Fibroblast of skin of left biceps (primary cell): ENCODE measurements around the gene RTBDN.

Source experiments
- DNase-seq, 2 experiments: peaks; one replicate each; pipeline ENCODE4 v3.0.0-alpha.2; 2013; ENCODE audit warnings: low read depth in 2 of 2

RTBDN gene

DNA sequence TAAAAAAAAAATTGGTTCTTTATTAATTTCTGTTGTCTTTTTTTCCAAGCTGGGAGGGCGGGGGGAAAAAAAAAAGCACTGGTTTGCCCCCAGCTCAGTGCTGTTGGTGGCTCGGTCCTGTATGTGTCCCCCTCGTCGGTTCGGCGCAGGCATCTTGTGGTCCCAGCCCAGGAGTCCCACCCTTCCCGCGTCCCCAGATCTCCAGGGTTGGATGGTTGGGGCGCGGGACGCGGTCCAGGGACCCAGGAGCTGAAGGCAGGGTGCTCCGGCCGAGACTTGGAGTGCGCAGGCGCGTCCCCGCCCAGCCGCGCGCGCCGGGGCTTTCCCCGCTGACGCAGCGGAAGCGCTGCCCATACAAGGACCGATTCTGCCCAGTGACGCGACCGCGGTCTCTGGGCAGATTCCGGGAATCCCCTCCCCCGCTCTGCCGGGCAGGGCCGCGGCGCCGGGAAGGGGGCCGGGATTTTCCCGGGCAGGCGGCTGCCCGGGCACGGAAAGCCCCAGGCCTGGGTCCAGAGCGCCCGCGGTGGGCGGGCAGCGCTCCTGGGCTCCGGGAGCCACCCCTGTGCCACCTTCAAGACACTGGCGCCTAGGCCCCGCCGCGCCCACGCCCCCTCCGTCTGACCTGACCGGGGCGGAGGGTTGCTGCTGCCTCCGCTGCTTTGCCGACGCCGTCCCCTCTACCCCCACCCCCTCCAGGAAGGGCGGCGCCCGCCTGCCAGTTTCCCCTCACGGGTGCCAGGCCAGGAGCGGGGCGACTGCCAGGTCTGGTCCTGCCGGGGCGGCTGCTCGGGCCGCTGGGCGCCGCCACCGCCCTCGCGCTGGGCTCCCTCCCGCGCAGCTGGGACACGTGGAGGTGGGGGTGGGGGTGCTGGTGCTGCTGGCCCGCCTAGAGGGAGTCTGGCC, 40.8 kb downstream of the RTBDN start:
- DNase-seq: peak; percentile 85 to 90

DNA sequence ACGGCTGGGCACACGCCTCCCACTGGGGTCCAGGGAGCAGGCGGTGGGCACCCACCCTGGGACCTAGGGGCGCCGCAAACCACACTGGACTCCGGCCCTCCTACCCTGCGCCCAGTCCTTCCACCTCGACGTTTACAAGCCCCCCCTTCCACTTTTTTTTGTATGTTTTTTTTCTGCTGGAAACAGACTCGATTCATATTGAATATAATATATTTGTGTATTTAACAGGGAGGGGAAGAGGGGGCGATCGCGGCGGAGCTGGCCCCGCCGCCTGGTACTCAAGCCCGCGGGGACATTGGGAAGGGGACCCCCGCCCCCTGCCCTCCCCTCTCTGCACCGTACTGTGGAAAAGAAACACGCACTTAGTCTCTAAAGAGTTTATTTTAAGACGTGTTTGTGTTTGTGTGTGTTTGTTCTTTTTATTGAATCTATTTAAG, 41.5 kb downstream of the RTBDN start:
- DNase-seq: no peak

DNA sequence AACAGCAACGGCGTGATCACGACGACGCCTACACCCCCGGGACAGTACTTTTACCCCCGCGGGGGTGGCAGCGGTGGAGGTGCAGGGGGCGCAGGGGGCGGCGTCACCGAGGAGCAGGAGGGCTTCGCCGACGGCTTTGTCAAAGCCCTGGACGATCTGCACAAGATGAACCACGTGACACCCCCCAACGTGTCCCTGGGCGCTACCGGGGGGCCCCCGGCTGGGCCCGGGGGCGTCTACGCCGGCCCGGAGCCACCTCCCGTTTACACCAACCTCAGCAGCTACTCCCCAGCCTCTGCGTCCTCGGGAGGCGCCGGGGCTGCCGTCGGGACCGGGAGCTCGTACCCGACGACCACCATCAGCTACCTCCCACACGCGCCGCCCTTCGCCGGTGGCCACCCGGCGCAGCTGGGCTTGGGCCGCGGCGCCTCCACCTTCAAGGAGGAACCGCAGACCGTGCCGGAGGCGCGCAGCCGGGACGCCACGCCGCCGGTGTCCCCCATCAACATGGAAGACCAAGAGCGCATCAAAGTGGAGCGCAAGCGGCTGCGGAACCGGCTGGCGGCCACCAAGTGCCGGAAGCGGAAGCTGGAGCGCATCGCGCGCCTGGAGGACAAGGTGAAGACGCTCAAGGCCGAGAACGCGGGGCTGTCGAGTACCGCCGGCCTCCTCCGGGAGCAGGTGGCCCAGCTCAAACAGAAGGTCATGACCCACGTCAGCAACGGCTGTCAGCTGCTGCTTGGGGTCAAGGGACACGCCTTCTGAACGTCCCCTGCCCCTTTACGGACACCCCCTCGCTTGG, 42.1 kb downstream of the RTBDN start:
- DNase-seq: no peak

DNA sequence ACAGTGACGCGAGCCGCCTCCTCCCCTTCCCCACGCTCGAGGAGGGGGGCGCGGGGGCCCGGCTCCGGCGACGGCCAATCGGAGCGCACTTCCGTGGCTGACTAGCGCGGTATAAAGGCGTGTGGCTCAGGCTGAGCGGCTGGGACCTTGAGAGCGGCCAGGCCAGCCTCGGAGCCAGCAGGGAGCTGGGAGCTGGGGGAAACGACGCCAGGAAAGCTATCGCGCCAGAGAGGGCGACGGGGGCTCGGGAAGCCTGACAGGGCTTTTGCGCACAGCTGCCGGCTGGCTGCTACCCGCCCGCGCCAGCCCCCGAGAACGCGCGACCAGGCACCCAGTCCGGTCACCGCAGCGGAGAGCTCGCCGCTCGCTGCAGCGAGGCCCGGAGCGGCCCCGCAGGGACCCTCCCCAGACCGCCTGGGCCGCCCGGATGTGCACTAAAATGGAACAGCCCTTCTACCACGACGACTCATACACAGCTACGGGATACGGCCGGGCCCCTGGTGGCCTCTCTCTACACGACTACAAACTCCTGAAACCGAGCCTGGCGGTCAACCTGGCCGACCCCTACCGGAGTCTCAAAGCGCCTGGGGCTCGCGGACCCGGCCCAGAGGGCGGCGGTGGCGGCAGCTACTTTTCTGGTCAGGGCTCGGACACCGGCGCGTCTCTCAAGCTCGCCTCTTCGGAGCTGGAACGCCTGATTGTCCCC, 42.9 kb downstream of the RTBDN start, which contains the start of gene JUNB:
TSS of gene JUNB (plus strand) at position 142 of the 706 bp plus-strand sequence. CDS start at position 428, 286 bp downstream.
- peak; percentile 92 to 94 for DNase-seq

DNA sequence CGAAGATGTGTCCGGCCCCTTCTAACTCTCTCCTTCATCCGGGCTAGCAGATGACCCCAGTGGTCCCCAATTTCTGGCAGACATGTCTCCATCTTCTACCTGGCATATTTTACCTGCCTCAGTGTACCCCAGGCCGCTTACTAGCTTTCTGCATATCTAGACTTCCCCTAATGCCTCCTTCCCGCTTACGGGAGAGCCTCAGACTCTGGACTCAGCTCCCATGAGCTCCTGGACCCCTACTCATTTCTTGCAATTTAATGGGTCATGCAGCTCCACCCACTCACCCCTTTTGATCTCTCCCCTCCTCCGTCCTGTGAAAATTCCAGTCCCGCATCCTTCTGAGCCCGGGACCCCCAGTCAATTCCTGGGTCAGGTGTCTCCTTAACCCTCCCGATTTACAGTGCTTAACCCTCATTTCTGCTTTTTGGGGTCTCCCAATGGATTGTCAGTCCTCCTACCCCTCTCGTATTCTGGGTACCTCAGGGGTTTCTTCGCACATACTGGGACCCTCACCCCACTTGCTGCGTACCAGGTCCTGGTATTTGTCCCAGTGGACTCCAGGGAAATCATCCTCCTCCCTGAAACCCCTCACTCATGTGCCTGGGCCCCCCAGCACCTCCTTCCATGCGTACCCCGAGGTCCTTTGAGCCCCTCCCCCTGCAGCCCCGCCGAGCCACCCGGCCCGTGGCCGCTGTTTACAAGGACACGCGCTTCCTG, 43.6 kb downstream of the RTBDN start:
- no peak for DNase-seq

DNA sequence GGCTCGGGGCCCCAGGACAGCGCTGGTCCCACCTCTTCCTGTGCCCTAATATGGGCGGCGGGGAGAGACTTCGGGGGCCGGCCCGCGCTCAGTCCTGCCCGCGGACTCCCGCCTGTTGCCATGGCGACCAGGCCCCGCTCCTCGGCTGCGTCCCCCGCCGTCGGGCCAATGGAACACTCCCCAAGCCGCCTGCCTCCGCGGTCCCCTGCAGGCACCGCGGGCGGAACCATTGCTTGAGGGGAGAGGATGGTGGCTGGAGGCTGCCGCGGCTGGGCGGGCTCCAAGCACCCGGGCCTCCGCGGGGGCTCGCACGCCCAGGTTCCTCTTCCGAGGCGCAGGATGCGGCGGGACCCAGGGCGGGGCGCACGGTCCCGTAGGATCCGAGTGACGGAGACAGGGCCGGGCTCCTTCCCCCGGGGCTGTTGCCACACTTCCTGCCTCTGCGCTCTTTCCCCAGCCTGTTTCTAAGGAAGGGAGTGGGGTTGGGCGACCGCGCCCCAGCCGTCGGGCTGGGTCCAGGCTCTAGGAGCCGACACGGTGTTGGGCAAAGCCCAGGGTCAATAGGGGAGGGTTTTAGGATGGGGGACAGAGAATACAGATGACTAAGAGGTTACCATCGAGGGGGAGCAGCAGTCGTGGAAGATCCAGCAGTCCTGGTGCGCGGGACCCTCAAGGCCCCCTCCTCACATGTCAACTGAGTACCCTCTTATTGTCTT, 44.3 kb downstream of the RTBDN start:
- DNase-seq: peak; percentile 95

DNA sequence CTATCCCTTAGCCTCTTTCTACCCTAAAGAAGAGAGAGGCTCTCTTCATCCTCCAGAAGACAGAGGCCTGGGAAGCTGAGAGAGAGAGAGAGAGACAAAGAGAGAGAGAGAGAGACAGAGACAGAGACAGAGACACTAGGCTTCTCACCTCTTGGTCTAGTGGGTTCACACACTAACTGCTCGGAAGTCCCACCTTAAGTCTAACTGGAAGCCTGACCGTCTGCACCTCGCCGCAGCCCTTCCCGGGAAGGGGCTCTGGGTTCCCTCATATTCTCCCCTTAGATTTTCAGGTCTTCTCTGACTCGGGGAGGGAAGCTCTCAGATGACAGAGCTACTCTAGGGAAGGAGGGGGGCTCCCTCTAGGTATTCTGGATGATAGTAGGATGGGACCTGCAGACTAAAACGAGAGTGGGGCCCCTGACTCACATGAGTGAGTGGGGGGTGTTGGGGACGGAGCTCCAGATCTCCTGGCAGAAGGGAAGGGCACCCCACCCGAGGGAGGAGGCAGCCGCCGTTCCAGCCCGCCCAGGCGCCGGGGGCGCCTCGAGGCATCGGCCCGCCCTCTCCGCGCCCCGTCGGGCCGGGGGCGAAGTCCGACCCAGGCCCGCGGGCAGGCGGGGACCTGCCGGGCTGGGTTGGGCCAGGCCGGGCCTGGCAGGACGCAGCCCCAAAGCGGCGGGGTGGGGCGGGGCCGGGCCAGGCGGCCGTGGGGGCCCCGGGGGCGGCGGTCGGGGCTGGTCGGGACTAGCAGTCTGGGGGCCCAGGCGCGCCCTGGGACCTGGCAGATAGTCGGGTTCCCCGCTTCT, 45.1 kb downstream of the RTBDN start:
- DNase-seq: no peak

DNA sequence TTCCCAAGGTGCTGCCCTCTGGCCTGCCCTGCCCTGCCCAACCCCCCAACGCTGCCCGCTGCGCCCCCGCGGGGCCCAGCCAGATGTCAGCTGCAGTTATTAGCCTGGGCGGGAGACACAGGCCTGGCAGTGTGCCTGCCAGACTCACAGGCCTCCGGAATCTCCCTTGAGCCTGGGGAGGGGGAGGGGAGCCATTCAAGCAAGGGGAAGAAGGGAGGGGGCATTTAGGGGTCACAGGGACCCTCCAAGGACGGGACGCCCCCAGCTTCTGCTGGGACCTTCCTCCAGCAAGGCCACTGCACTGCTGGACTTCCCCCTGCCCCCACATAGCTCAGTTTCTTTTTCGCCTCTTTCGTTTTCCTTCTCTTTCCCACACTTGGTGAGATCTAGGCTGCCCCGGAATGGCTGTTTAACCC, 45.7 kb downstream of the RTBDN start:
- no peak for DNase-seq

DNA sequence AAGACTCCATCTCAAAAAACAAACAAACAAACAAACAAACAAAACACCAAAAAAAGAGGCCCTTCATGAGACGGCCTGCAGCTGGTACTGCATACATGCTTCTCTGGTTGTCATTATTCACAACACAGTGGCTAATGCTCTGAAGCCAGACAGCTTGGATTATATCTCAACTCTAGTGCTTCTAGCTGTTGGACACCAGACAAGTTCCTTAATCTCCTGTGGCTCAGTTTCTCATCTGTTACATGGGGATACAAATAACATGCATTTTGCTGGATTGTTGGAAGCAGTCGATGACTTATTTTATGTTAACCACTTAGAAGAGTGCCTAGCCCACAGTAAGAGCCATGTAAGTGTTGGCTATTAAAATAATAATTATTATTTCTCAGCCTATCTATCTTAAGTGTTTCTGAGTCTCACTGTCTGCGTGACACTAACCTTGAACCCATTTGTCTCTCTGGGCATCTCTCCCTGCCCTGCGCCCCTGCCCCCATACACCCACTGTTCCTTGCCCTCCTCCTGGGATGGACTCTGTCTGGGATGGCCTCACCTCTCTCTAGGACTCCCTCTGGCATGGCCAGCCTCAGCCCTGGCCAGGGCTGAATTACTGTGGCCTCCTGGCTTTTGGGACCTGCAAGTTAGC, 46.2 kb downstream of the RTBDN start:
- no peak for DNase-seq

DNA sequence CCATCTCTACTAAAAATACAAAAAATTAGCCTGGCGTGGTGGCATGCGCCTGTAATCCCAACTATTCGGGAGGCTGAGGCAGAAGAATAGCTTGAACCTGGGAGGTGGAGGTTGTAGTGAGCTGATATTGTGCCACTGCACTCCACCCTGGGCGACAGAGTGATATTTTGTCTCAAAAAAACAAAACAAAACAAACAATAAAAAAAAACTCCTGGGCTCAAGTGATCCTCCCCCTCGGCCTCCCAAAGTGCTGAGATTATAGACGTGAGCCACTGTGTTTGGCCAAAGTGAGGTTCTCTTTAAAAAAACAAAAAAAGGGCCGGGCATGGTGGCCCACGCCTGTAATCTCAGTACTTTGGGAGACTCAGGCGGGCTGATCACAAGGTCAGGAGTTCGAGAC, 46.9 kb downstream of the RTBDN start:
- DNase-seq: no peak

DNA sequence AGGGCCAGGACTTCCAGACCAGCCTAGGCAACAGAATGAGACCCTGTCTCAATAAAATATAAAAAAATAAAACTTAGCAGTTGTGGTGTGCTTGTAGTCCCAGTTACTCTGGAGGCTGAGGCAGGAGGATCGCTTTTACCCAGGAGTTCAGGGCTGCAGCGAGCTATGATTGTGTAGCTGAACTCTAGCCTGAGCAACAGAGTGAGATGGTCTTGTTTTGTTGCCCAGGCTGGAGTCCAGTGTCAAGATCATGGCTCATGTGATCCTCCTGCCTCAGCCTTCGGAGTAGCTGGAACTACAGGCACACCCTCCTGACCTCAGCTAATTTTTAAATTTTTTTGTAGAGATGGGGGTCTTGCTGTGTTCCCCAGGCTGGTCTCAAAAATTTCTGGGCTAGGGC, 47.4 kb downstream of the RTBDN start:
- no peak for DNase-seq

DNA sequence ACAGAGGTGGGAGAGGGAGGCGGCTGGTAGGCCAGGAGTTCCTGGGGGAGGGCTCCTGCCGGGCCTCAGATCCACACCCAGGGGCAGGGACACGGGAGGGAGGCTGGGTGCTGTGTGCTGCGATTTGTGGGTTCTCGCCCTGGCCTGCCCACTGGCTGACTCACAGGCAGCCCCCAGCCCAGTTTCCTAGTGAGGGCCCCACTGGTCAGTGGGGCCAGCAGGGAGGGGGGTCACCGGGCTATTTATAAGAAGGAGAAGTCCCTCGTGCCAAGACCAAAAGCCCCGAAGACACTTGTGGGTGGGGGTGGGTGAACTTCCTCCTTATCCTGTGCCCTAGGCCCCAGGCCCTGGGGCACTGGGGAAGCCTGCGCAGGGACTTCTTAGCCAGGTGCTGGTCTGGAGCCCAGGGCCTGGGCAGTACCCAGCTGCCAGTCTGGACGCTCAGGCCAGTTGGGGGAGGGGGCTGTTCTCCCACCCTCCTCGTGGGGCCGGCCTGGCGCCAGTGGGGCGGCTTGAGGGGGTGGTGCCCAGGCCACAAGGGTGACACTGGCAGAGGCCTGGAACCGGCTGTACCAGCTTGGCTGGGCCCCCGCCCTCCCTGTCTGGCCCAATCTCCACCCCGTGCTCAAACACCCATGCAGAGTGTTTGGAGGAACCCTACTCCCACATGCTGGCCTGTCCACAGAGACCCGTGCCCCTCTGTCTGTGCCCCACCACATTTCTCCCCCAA, 48.1 kb downstream of the RTBDN start:
- no peak for DNase-seq

DNA sequence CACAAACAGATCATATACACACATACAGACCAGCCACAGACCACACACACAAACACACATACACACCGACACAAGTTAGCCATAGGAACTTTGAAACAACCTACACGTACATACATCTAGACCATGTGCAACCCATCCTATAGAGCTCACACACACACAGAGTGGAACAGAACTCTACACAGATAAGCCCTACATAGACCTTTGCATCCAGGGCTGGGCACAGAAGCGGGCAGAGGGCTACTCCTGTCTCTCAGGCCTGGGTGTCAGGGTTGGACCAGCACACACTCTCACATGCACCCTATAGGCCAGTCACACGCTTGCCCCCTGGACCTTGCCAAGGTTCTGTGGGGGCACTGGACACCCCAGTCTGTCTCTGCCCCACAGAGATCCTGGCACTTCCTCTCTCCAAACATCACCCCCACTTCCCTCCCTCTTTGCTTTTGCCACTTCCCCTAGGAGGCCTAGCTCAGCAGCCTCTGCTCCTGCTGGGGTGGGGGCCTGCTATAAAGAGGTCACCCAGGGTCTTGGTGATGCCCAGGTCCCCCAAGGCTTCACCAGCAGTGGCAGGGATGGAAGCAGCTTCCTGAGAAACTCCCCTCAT, 48.8 kb downstream of the RTBDN start:
- no peak for DNase-seq

DNA sequence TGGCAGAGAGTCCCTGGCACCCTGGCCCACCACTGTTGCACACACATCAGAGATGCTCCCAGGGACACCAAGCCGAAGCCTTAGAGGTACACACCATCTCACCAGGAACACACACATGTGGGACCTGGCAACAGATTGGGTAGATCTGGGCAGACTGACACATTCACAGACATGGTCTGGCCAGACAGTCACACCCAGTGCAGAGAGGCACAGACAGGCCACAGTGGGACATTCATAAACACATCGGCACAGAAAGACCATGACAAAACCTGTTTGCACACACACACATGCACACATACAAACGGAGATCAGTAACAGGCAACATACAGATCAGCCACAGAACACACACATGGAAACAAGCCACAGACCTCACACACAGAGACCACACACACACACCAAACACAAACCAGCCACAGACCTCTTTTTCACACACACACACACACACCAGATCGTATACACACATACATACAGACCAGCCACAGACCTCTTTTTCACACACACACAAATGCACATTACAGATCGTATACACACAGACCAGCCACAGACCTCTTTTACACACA, 49.4 kb downstream of the RTBDN start:
- DNase-seq: no peak

DNA sequence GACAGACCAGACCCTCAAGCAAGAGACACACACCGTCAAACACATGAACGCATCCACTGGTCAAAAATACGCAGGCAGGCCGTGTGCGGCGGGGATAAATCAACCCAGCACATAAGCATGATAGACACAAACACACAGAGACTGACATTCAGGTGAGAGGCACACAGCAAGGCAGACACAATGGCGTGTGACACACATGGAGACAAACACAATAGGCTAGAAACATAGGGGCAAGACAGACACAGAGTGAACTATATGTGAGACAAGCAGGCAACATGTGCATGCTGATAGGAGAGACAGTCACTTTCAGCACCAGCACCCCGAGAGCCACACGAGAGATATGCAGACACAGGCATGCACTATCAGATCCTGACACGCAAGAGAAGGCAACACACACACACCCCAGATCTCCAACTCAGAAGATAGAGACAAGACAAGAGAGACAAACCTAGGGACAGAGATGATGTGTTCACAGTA, 49.9 kb downstream of the RTBDN start:
- DNase-seq: no peak

DNA sequence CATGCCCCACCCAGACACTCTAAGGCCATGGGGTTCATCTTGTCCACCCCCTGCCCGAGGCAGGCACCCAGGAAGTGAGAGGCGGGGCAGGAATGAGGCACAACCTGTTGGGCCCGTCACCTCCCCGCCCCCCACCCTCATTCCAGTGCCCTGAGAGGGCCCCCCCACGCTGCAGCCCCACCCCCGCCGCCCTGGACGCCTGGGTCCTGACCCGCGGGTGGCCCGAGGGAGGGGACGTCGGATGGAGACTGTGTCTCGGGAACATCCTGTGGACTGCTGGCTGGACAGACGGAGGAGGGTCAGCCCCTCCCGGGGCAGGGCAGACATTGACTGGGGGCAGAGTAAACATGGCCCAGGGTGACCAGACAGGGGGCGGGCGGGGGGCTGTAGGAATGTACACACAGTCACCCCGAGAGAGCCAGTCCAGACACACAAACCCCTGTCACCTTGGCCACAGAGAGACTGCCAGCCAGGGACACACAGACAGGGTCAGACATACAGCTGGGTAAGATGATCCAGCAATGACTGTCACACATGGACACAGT, 50.5 kb downstream of the RTBDN start:
- no peak for DNase-seq

DNA sequence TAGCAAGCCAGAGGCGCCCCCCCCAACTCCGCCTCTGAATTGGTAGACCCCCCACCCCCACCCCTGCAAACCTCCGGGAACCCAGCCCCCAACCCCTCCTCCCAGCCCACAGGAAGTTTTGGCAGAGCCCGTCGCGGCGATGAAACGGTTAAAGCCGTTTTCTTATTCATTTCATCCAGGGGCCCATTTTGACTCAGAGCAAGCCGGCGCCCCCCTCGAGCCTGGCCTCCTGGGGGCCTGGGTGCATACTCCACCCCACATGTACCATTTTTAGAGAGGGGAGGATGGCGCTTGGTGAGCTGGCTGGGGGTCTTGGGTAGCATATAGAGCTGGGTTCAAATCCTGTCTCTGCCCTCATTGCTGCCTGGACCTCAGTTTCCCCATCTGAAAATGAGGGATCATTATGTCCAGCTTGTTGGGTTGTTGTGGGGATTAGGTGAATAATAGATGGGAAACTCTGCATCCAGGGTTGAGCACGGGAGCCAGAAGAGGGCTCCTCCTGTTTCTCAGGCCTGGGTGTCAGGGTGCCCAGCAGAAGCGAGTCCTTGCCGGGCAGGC, 51.0 kb downstream of the RTBDN start:
- DNase-seq: no peak
